Activated T-cell treated with anti-CD3 and anti-CD28 coated beads, Interleukin-2, amount 50 U/mL, for 24 hours (primary cell): Measurements from ENCODE around the gene TRIM5.
"Not testable (repeated sequence)": the region's sequence is repeated elsewhere in the genome, so short reads cannot be mapped to it uniquely, and the experiment has no call there.

Experiments
- DNase-seq: peaks from one replicate; pipeline ENCODE4 v3.0.0-alpha.2; 2020
- H3K27ac Mint-ChIP-seq: 2 replicates; pipeline ENCODE4 v1.8.0; 2020; ENCODE audit warnings: mild to moderate bottlenecking, mixed read lengths
- H3K27me3 Mint-ChIP-seq: 2 replicates; pipeline ENCODE4 v1.8.0; 2020; ENCODE audit warnings: mixed read lengths
- H3K36me3 Mint-ChIP-seq: 2 replicates; pipeline ENCODE4 v1.8.0; 2020; ENCODE audit warnings: low read depth, mixed read lengths
- H3K4me1 Mint-ChIP-seq: 2 replicates; pipeline ENCODE4 v1.8.0; 2020; ENCODE audit warnings: low read depth, mixed read lengths
- H3K4me3 Mint-ChIP-seq: 2 replicates; pipeline ENCODE4 v1.8.0; 2020; ENCODE audit warnings: mild to moderate bottlenecking, moderate library complexity, mixed read lengths
- H3K9me3 Mint-ChIP-seq: 2 replicates; pipeline ENCODE4 v1.8.0; 2020; ENCODE audit warnings: mixed read lengths

The TRIM5 gene

GRCh38 chr11:5696210-5696609 is 11.3 kb upstream of the TRIM5 start:
- Mint-ChIP-seq H3K27ac (peak overlapping the region; percentile 76), H3K4me1 (peaks cover 80% of the 10 kb centered on the region), H3K9me3 (no peaks in the 10 kb centered on the region), H3K4me3 (no peak overlapping the region), H3K27me3 (no peaks in the 10 kb centered on the region), H3K36me3 (peaks cover 55% of the 10 kb centered on the region)
- no peak for DNase-seq

GRCh38 chr11:5695580-5695979 is 10.7 kb upstream of the TRIM5 start:
- H3K36me3 Mint-ChIP-seq: peaks cover 55% of the 10 kb centered on the region
- no peak for DNase-seq
- peaks cover 77% of the 10 kb centered on the region for H3K4me1 Mint-ChIP-seq
- no peak overlapping the region for H3K4me3 Mint-ChIP-seq
- no peaks in the 10 kb centered on the region for H3K9me3 Mint-ChIP-seq
- H3K27ac Mint-ChIP-seq: peak overlapping the region; percentile 37
- no peaks in the 10 kb centered on the region for H3K27me3 Mint-ChIP-seq

- no peaks in the 10 kb centered on the region for H3K27me3 Mint-ChIP-seq
- H3K4me3 Mint-ChIP-seq: no peak overlapping the region
Measured at GRCh38 chr11:5694642-5695041, 9.8 kb upstream of the TRIM5 start.

GRCh38 chr11:5691964-5692361 is 7.1 kb upstream of the TRIM5 start:
- DNase-seq: no peak
- Mint-ChIP-seq H3K36me3 (peaks cover 30% of the 10 kb centered on the region), H3K27ac (peak overlapping the region; percentile 94), H3K4me1 (peaks cover 74% of the 10 kb centered on the region), H3K9me3 (no peaks in the 10 kb centered on the region), H3K4me3 (peak overlapping the region; percentile 83), H3K27me3 (no peaks in the 10 kb centered on the region)

More at GRCh38 chr11:5694642-5695041, 9.8 kb upstream of the TRIM5 start:
- Mint-ChIP-seq H3K4me1 (peaks cover 73% of the 10 kb centered on the region), H3K36me3 (peaks cover 51% of the 10 kb centered on the region), H3K9me3 (no peaks in the 10 kb centered on the region), H3K27ac (peak overlapping the region; percentile 68)
- no peak for DNase-seq

- H3K4me3 Mint-ChIP-seq: peak overlapping the region; percentile 83
- not testable (repeated sequence) for DNase-seq, H3K9me3 Mint-ChIP-seq, H3K27me3 Mint-ChIP-seq
- peak overlapping the region; percentile 94 for H3K27ac Mint-ChIP-seq
- H3K4me1 Mint-ChIP-seq: peaks cover 70% of the 10 kb centered on the region
- H3K36me3 Mint-ChIP-seq: peaks cover 25% of the 10 kb centered on the region
Measured at GRCh38 chr11:5691238-5691963, 6.5 kb upstream of the TRIM5 start.

GRCh38 chr11:5690736-5691135 is 5.9 kb upstream of the TRIM5 start:
- Mint-ChIP-seq H3K27ac (peak overlapping the region; percentile 94), H3K9me3 (no peaks in the 10 kb centered on the region), H3K4me3 (peak overlapping the region; percentile 83), H3K4me1 (peaks cover 66% of the 10 kb centered on the region), H3K27me3 (no peaks in the 10 kb centered on the region), H3K36me3 (peaks cover 18% of the 10 kb centered on the region)
- no peak for DNase-seq

GRCh38 chr11:5690216-5690615 is 5.3 kb upstream of the TRIM5 start:
- no peak for DNase-seq
- Mint-ChIP-seq H3K9me3 (no peaks in the 10 kb centered on the region), H3K36me3 (peaks cover 16% of the 10 kb centered on the region), H3K27ac (peak overlapping the region; percentile 94), H3K27me3 (no peaks in the 10 kb centered on the region), H3K4me3 (peak overlapping the region; percentile 83), H3K4me1 (peaks cover 63% of the 10 kb centered on the region)

GRCh38 chr11:5689551-5689983 is 4.7 kb upstream of the TRIM5 start, which contains the start of gene TRIM22:
TSS of gene TRIM22 (plus strand) at chr11:5689790. CDS start at chr11:5696233, 6,443 bp downstream.
- H3K4me3 Mint-ChIP-seq: peak within 1 kb of the TSS; percentile 83
- H3K36me3 Mint-ChIP-seq: peaks cover 17% of the 10 kb centered on the region
- peak; percentile 53 for DNase-seq
- peaks cover 62% of the 10 kb centered on the region for H3K4me1 Mint-ChIP-seq
- no peaks in the 10 kb centered on the region for H3K27me3 Mint-ChIP-seq
- H3K9me3 Mint-ChIP-seq: no peaks in the 10 kb centered on the region
- peak within 1 kb of the TSS; percentile 94 for H3K27ac Mint-ChIP-seq

- Mint-ChIP-seq H3K27ac (peak overlapping the region; percentile 77), H3K9me3 (no peaks in the 10 kb centered on the region), H3K4me1 (peaks cover 64% of the 10 kb centered on the region), H3K4me3 (no peak overlapping the region), H3K27me3 (no peaks in the 10 kb centered on the region), H3K36me3 (peaks cover 17% of the 10 kb centered on the region)
- DNase-seq: no peak
Measured at GRCh38 chr11:5688482-5688881, 3.6 kb upstream of the TRIM5 start.

- Mint-ChIP-seq H3K36me3 (peaks cover 16% of the 10 kb centered on the region), H3K4me1 (peaks cover 58% of the 10 kb centered on the region), H3K4me3 (no peak overlapping the region), H3K27me3 (no peaks in the 10 kb centered on the region), H3K9me3 (no peaks in the 10 kb centered on the region), H3K27ac (no peak overlapping the region)
- DNase-seq: no peak
Measured at GRCh38 chr11:5686426-5686825, 1.6 kb upstream of the TRIM5 start.

- Mint-ChIP-seq H3K9me3 (no peaks in the 10 kb centered on the region), H3K36me3 (peaks cover 21% of the 10 kb centered on the region), H3K4me3 (peak overlapping the region; percentile 85), H3K27me3 (no peaks in the 10 kb centered on the region), H3K27ac (peak overlapping the region; percentile 98), H3K4me1 (peaks cover 50% of the 10 kb centered on the region)
- DNase-seq: no peak
Measured at GRCh38 chr11:5684036-5684645, 733 bp downstream of the TRIM5 start.

- Mint-ChIP-seq H3K4me1 (peaks cover 50% of the 10 kb centered on the region), H3K4me3 (peak overlapping the region; percentile 85), H3K36me3 (peaks cover 26% of the 10 kb centered on the region), H3K27ac (peak overlapping the region; percentile 98)
- H3K27me3 Mint-ChIP-seq, H3K9me3 Mint-ChIP-seq: not testable (repeated sequence)
- DNase-seq: peak; percentile 49
Measured at GRCh38 chr11:5683620-5684019, 1.3 kb downstream of the TRIM5 start.

GRCh38 chr11:5682890-5683441 is 1.9 kb downstream of the TRIM5 start:
- Mint-ChIP-seq H3K27ac (peak overlapping the region; percentile 98), H3K36me3 (peaks cover 33% of the 10 kb centered on the region), H3K4me1 (peaks cover 46% of the 10 kb centered on the region)
- H3K27me3 Mint-ChIP-seq, H3K4me3 Mint-ChIP-seq, DNase-seq, H3K9me3 Mint-ChIP-seq: not testable (repeated sequence)

GRCh38 chr11:5679811-5680210 is 5.1 kb downstream of the TRIM5 start:
- Mint-ChIP-seq H3K4me3 (no peak overlapping the region), H3K9me3 (no peaks in the 10 kb centered on the region), H3K27me3 (no peaks in the 10 kb centered on the region), H3K4me1 (peaks cover 31% of the 10 kb centered on the region), H3K27ac (peak overlapping the region; percentile 7), H3K36me3 (peaks cover 53% of the 10 kb centered on the region)
- no peak for DNase-seq

GRCh38 chr11:5674391-5674790 is 10.5 kb downstream of the TRIM5 start:
- DNase-seq: no peak
- H3K4me3 Mint-ChIP-seq: no peak overlapping the region
- H3K9me3 Mint-ChIP-seq: no peaks in the 10 kb centered on the region
- H3K27me3 Mint-ChIP-seq: no peaks in the 10 kb centered on the region
- peaks cover 19% of the 10 kb centered on the region for H3K4me1 Mint-ChIP-seq
- H3K36me3 Mint-ChIP-seq: peaks cover 59% of the 10 kb centered on the region
- H3K27ac Mint-ChIP-seq: no peak overlapping the region
